NCI-H774 (cell line): ENCODE data around the gene SYNJ1.
"Not testable (repeated sequence)": the region's sequence is repeated elsewhere in the genome, so short reads cannot be mapped to it uniquely, and the experiment has no call there.

Experiments used
- DNase-seq: peaks from one replicate; lab custom pipeline; 2025; lab: John Stamatoyannopoulos, UW

Gene SYNJ1

DNA sequence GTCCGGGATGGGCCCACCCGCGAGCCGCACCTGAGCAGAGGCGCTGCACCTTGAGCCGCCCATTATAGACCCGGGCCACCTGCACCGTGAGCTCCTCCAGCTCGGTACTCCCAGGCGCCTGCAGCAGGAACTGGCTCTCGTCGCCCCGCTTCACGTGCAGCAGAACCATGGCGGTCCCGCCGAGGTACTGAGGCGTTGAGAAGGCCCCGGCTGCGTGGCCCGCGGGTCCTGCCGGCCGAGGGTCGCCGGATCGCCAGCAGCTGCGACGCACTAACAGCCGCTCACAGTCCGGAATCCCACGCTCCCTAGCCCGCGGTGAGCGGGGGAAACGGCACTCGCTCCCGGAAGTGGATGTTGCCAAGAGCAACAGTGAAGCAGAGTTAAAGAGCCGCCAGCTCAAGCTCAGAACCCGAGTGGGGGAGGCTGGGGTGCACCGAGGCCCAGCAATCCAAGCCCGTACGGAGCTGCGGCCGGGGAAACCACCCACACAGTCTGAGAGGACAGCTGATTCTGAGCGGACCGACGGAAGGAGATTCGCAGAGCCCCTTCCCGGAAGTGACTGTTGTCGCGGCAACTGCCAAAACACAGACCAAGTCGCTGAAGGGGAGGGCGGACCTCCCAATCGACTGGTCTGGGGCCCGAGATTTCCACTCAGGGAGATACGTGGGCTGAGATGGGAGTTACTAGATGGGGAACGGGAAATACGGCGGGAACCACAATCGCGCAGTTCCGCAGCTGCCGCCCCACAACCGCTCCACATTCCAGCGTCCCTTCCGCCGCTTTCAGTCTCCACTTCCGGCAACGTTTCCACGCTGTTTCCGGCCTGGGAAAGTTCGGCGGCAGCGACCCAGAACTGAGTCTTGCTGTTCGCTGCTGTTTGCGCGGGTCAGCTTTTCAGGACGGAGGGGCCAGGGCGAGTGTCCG, 115.5 kb downstream of the SYNJ1 start, which contains the start of gene CFAP298:
TSS of gene CFAP298 (minus strand) at position 303 of the 924 bp plus-strand sequence. CDS start at position 169, 134 bp downstream.
- peak; percentile 80 for DNase-seq

DNA sequence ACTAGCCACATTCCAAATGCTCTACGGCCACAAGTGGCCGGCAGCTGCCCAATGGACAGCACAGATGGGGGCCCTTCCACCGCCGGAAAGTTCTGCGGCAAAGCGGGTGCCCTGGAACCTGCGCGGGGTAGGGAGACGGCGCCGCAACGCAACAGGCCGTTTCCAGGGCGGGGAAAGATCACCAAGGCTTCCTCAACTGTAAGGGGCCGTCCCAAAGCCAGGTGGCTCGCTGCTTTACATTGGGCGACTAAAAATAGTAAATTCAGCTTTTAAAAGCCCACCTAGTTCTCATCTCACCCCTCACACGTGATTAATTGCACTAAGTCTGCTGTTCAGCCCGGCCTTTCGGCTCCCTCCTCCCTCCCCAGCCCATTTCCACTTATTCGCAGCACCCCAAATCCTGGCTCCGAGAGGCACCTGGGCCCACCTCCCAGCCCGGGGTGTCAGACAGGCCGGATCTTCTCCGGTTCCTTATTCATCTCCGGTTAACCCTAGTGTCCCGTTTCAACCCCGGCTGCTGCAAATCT, 116.3 kb downstream of the SYNJ1 start:
- peak; percentile 6 for DNase-seq

DNA sequence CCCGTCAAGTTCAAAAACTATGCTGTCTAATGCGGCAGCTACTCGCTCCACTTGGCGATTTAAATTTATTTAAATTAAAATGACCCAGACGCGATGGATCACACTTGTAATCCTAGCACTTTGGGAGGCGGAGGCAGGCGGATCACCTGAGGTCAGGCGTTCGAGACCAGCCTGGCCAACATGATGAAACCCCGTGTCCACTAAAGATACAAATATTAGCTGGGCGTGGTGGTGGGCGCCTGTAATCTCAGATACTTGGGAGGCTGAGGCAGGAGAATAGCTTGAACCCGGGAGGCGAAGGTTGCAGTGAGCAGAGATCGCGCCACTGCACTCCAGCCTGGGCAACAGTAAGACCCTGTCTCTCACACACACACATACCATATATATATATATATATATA, 116.9 kb downstream of the SYNJ1 start:
- not testable (repeated sequence) for DNase-seq

DNA sequence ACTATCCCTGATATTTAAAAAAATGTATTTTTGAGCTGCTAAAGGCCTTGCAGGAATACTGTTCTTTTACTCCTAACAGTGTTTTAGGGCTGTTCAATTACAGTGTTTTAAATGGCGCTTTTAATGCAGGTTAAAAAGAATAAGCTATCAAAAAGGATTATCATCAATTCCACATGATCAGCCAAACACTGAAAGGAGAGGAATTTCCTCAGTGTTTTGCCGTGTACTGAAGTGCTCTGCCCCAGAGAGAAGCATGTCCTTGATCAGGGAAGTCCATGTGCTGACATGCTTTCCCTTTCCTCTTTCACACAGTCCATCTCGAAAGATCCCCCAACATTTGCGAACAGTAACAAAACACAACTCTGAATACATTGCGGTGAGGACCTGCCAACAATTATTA, 119.0 kb downstream of the SYNJ1 start:
- DNase-seq, result no peak

DNA sequence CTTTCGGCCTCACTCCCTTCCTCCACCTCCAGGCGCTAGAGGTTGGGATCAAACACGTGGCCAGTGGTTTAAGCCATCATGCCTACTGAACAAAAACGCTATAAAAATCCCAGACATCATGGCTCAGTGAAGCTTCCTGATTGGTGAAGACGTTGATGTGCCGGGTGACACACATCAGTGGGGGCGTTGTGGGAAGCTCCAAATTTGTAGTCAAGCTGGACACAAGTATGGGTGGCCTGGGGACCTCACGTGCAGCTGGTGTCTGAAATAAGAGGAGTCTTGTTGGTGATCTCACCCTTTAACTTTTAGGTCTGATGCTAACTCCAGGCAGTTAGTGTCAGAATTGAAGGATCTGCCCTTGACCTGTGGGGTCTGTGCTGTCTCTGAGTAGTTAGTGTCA, 122.3 kb downstream of the SYNJ1 start:
- no peak for DNase-seq

DNA sequence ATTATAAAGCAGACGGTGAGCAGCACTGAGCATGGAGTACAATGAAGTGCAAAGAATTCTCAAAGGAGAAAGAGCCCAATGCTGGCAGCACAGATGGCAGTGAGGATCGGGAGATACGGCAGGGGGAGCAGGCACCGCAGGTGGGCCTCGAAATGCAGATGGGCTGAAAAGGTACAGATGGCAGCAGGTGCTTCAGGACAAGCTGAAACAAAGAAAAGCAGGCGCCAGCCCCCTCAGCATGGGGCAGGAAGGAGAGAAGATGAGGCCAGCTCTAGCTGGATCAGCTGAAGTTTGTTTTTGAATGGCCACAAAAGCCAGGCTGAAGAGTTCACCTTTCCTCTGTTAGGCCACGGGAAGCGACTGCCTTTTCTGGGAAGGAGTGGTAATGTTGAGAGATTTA, 123.3 kb downstream of the SYNJ1 start:
- DNase-seq, result peak; percentile 1

DNA sequence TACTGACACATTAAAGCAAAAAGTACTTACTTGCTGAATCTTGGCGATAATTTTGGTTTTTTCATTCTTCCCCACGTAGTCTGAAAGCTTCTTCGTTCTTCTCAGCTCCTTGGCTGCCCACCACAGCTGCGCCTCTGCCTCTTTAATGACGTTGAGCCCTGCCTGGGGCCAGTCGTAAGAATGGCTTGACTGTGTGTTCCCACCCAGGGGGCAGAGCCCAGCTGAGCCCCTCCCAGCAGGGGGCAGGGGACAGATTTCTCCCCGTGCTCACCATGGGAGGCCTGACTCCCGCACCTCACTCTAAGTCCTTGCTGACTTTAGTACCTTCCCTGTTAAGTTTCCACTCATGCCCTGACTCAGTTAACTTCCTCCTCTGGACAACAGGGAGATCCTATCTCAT, 124.7 kb downstream of the SYNJ1 start:
- DNase-seq, result no peak

DNA sequence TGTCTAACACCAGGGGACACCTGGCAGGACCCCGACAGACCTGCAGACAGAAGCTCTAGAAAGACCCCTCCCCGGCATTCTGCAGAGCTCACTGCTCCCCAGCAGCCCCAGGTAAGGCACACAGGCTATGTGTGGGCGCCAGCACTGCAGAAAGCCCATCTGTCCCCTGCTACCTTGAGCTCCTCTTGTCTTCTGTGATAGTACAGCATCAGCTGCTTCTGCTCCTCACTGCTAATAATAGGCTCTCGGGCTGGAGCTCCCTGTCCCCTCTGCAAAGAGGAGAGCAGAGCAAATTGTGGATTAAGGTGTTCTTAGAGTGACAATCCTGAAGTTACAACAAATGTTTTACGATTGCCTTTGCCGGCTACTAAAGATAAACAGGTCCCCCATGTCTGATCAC, 125.7 kb downstream of the SYNJ1 start:
- DNase-seq, result no peak

DNA sequence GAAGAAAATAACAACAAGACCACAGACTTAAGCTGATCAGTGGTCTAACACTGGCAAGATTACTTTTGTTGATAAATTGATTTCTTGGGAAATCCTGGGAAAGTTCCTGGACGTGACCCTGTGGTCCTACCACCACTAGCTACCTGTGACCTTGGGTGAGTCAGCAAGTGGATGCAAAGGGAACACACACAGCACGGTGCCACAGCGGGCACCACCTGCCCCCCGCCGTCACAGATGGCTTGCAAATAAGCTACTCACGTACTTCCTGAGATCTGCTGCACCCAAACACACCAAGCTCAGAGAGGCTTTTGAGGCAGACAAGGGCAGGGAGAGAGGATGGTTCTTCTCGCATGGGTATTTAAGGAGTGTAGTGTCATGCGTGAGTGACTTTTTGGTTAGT, 128.3 kb downstream of the SYNJ1 start:
- DNase-seq, result no peak

DNA sequence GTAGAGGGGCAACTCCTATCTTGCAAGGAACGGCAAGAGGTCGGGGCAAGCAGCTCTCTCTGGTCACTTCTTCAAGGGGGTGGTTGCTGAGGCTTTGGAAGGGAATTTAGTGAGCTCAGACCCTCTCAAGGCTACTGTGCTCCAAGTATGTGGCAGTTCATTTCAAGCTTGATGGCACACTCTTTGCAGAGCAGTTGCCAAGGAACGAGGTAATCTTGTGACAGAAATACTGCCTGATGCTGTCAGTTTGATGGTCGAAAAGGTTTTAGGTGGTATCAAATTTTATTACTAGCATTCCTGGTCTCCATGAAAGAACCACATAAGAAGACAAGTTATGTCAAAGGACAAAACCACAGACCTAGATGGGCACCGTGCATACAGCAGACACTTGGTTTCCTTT, 128.7 kb downstream of the SYNJ1 start:
- DNase-seq, result no peak

DNA sequence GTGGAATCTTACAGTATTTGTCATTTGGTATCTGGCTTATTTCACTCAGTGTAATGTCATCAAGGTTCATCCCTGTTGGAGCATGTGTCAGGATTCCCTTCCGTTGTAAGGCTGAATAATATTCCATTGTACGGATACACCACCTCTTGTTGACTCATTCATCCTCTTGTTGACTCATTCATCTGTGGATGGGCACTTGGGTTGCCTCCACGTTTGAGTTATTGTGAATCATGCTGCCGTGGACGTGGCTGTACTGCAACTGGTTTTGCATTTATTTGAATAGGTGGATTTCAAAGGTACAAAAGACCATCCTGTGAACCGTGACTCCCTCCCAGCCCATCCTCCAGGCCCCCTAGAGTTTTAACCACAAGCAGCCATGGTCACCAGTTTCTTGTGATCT, 130.6 kb downstream of the SYNJ1 start:
- DNase-seq, result no peak

DNA sequence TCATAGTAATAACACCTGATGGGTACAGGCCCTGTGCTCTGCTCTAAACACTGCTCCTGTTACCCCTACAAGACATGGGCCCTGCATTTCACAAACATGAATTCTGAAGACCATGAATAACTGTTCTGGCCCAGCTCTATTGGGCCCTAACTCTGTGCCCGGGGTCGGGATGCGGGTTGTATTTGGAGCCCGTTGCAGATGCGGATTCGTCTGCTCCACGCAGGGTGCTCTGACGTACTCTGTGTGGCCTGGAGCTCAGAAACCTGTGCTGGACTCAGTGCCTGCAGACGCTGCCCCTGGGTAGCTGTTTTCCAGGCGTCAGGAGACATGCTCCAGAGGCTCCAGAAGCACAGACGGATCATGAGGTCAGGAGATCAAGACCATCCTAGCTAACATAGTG, 132.4 kb downstream of the SYNJ1 start:
- DNase-seq, result no peak

DNA sequence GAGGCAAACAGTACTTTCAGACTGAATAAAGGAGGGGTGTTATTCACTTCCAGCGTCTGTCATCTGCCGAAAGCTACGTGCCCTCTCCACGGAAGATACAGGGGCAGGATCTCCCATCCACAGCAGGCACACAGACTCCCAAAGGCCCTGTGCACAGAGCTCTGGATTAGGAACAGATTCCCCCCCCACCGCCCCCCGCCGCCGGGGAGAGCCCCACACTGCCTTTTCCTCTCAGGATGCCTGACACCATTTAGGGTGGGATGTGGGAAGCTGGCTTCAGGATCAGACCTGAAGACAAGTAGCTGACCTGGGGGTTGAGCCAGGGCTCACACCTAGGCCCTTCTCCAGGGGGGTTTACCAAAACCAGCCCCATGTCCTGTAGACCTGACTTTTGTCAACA, 134.1 kb downstream of the SYNJ1 start:
- no peak for DNase-seq

DNA sequence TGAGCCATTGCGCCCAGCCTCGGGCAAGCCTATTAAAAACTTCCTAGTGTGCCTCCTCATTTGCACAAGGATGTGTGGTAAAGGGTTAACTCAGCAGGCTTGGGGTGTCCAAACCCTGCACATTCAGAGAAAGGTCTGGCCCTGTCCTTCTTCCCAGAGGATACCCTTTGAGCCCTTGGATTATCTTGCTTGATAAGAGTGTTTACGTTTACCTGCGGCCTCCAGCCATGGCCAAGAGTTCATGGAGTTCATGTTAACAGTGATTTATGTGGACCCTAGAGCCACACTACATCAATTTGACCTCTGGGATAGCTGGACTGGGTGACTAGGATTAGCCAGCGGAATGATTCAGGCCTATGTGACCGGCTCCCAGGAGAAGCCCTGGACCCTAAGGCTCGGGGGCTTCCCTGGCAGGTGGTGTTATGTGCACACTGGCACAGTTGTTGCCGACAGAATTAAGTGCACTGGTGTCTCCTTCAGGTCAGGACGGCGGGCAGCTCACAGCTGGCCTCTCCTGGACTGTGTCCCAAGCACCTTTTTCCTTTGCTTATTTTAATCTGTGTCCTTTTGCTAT, 134.8 kb downstream of the SYNJ1 start:
- DNase-seq, result no peak

DNA sequence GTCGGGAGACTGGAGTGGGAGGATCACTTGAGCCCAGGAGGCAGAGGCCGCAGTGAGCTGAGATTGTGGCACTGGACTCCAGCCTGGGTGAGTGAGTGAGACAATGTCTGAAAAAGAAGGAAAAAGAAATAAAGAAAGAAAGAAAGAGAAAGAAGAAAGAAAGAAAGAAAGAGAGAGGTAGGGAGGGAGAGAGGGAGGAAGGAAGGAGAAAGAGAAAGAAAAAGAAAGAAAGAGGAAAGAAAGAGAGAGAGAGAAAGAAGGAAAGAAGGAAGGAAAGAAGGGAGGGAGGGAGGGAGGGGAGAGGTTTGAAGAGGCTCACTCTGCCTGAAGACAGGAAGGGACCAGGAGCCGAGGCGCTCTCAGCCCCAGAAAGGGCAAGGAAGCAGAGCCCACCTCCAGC, 137.7 kb downstream of the SYNJ1 start:
- DNase-seq, result no peak

DNA sequence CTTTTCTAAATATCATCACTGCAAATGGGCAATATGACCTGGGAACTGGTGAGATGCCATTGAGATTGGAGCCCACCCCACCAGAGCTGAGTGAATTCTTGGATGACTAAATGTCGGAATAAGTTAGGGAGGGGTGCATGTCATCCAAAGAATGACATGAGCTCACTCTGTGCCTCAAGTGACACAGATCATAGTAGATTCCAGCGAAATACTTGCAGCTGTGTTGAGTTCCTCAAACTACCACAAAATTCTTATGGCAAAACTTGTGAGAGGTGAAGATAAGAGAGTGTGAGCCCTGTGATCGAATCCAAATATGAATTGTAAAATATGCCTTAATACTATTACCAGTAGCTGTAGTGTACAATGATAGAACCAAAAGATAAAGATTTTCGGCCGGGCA, 140.2 kb downstream of the SYNJ1 start:
- DNase-seq, result no peak

DNA sequence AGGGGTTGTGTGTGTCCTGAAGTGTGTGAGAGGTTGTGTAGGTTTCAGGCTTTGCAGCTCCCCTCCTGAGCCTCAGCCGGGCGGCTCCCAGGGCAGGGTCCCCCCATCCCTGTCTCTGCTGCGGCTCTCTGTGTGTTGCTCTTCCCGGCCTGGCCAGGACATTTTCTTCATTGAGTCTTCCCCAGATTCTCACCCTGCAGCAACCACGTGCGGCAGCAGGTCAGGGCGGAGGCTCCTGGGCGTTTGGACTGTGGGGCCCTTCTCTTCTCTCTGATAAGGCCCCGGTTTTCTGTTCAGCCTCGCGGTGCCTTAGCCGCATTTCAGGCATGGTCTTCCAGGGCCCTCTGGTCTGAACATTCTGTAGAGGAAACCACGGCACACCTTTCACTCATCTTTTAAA, 140.7 kb downstream of the SYNJ1 start:
- no peak for DNase-seq

DNA sequence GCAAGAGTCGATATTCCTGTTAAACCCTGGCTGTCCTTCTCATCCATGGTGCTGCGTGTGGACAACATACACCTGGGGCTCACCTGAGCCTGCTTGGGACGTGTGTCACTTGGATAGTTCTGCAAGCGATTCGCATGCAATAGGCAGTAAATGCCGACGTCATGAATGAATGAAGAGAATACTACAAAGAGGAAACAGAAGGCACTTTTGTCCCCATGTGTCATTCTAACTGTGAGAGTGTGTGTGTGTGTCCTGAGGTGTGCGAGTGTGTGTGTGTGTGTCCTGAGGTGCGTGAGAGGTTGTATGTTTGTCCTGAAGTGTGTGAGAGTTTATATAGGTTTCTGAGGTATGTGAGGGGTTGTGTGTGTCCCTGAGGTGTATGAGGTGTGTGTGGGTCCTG, 141.8 kb downstream of the SYNJ1 start:
- no peak for DNase-seq

DNA sequence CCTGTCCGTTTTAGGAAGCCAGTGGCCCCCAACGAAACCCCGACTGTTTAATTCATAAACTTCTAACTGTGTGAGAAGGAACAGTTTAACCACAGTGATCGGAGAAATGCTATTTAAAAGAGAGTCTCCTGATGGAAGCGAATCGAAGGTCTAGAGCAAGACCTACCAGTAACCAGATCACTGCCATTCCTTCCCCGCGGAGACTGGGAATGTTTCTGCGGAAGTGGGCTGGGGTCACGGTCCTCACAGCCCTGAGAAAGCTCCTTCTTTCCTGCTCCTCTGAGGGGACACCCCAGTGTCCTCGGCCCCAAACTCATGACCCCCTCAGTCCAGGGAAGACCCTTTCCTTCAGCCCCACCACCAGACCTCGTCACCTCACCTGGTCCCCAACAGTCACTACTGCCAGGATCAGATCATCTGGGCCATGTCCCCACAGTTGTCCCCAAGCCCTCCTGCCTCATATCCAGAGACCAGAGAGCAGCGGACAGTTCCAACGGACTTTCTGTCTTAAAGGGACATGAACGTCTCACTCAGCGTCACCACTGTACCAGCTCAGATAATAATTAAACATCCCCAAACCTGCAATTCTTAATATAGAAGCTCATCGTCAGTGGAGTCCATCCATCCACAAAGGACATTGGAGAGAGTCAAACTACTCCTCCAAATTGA, 142.6 kb downstream of the SYNJ1 start, which contains the start of gene TCP10L:
TSS of gene TCP10L (minus strand) at position 482 of the 669 bp plus-strand sequence. CDS start 1,219 bp downstream, outside the sequence.
- no peak for DNase-seq

DNA sequence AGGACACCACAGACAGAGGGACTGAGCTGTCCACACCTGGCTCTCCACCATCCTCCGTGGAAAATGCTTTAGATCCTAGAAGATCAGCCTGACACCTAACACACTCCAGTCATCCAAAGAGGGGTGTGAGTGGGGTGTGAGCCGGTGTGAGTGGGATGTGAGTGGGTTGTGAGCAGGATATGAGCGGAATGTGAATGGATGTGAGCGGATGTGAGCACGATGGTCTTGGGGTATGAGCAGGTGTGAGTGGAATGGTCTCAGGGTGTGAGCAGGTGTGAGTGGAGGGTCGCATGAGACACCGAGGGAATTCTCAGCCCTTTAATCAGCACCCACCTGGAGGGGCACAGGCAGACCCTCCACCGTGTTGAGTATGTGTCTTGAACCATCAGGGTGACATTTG, 143.3 kb downstream of the SYNJ1 start:
- DNase-seq, result no peak

DNA sequence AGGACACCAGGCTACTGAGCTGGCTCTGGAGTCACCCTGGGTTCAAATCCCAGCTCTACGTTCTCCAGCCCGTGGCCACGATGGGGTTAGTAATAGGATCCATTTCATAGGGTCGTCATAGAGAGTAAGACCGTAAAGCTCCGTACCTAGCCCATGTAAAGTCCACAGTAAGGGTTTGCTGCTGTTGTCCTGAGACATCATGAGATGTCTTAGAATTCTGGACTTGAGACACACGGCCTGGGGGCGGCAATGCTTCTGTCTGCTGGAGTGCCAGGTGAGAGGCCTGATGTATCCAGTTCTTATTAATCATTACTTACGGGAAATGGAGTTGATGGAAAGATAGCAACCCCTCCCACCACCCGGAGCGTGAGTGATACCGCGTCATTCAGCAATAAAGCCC, 146.1 kb downstream of the SYNJ1 start:
- DNase-seq, result no peak

DNA sequence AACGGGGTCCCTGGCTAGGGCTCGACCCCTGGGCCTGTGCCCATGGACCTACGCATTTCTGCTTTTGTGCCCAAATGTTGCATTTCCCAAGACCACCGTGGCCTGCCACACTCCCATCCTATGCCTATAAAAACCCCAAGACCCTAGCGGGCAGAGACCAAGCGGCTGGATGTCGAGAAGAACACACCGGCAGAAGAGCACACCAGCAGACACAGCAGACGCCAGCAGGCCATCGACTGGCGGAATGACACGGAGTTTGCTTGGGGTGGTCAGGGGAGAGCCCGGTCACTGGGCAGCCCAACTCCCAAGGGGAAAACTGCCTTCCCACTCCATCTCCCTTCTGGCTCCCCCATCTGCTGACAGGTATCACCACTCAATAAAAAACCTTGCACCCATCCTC, 146.9 kb downstream of the SYNJ1 start:
- no peak for DNase-seq
